ENCODE data around the gene TLCD1. TPM values are rescaled to one million over a fixed set of nuclear protein-coding genes. Genes with fewer than 3 reads are reported as not detected.
"Not testable (repeated sequence)": the region's sequence is repeated elsewhere in the genome, so short reads cannot be mapped to it uniquely, and the experiment has no call there.

The TLCD1 gene
- total RNA-seq, 1 experiment from 2014 or later = 50.7 TPM

GRCh38 chr17:28723836-28724499, 2.1 kb downstream of the TLCD1 start:
- H3T11ph ChIP-seq (ENCODE audit: low read length); H4K5ac ChIP-seq (ENCODE audit: insufficient read length, low read depth, low read length); H3K56ac ChIP-seq (ENCODE audit: insufficient read length, low read depth, low read length); H2BK20ac ChIP-seq (ENCODE audit: low read depth, low read length, poor library complexity, severe bottlenecking); H2BK12ac ChIP-seq (ENCODE audit: insufficient read length, low read depth, low read length); H2AFZ ChIP-seq (ENCODE audit: low read length); H3K18ac ChIP-seq (ENCODE audit: insufficient read length, low read depth, low read length); H4K8ac ChIP-seq (replicated peaks; ENCODE audit: insufficient read length, low read depth, low read length); H3K9me3 ChIP-seq (ENCODE audit: control insufficient read depth, low read depth, low read length); H4K20me1 ChIP-seq (ENCODE audit: control insufficient read depth, insufficient read depth, insufficient read length); H4K91ac ChIP-seq (ENCODE audit: insufficient read length, low read depth, low read length); H3K27me3 Mint-ChIP-seq (ENCODE audit: low read depth); H3K23ac ChIP-seq (ENCODE audit: insufficient read length, low read depth, low read length); H2AK5ac ChIP-seq (ENCODE audit: insufficient read length, low read length); H2BK5ac ChIP-seq (ENCODE audit: insufficient read length, low read length); H3K79me1 ChIP-seq (ENCODE audit: insufficient read depth, low read depth, low read length, poor library complexity, severe bottlenecking); H3K14ac ChIP-seq (ENCODE audit: insufficient read depth, low read length); H3K27ac ChIP-seq (ENCODE audit: insufficient read length, low read depth, low read length); H2BK120ac ChIP-seq (ENCODE audit: low read depth, low read length, poor library complexity, severe bottlenecking); DNase-seq; H3K27me3 ChIP-seq (ENCODE audit: insufficient read depth, low read length); H2BK15ac ChIP-seq (ENCODE audit: low read depth, low read length); H3K4me1 ChIP-seq (ENCODE audit: insufficient read depth, low read length); H3K9ac ChIP-seq (ENCODE audit: extremely low read depth, insufficient read length, low read length); H3K9me3 Mint-ChIP-seq; H3K4ac ChIP-seq (ENCODE audit: low read depth, low read length): not testable (repeated sequence)
- H3K4me2 ChIP-seq (ENCODE audit: insufficient read depth, insufficient read length, low read length) = peak overlapping the region; percentile 79
- Mint-ChIP-seq H3K4me1 (peaks cover 36 to 56% of the 10 kb centered on the region in 2 experiments), H3K36me3 (ENCODE audit: insufficient read depth in 1 of 3, low read depth in 3 of 3) (peaks cover 45 to 56% (median 49%) of the 10 kb centered on the region in 3 experiments), H3K27ac (peak overlapping the region in 2 of 3 experiments; percentile 95 to 100; a peak in 5 of 7 replicates), H3K4me3 (peak overlapping the region; percentile 95 to 96)
- peaks cover 14% of the 10 kb centered on the region; the same call in 1 of the 2 replicates for H3K79me2 ChIP-seq (ENCODE audit: insufficient read depth, low read length)
- H3K23me2 ChIP-seq (ENCODE audit: insufficient read length, low read depth, low read length, poor library complexity, severe bottlenecking) = peaks cover 28% of the 10 kb centered on the region
- WGBS (ENCODE audit: extremely low coverage, insufficient read length, low lambda C conversion rate) = no CpG with 5 or more reads among the region's 4 CpGs

Measured in H9 (cell line).